HEK293 (cell line): ENCODE measurements around the gene SH2D4B.

ENCODE experiments used
- CTCF ChIA-PET: fragments of 350-600 bp; formaldehyde crosslinking; extraction: SDS; loops from one replicate; lab custom pipeline; 2021; ENCODE audit warnings: antibody characterized with exemption; lab: Yijun Ruan, JAX
- POLR2A ChIA-PET: fragments of 300-600 bp; formaldehyde crosslinking; extraction: SDS; loops from one replicate; lab custom pipeline; 2020; ENCODE audit warnings: antibody characterized with exemption, inconsistent platforms; lab: Yijun Ruan, JAX
- H3K27ac ChIP-seq: fragments of 200-500 bp; sonication (Bioruptor generic); 2 replicates; pipeline ENCODE4 v1.5.1; 2014; ENCODE audit warnings: low read depth, low read length, control low read depth, inconsistent platforms; ENCODE audit errors: extremely low read depth
- H3K36me3 ChIP-seq, 2 experiments: fragments of 200-500 bp in 1 of 2; sonication (Bioruptor generic) in 1 of 2; 1 replicate in 1 of 2; 2 replicates in 1 of 2; pipeline ENCODE4 v1.5.1; 2014 to 2017; ENCODE audit warnings: inconsistent platforms in 2 of 2, low read length in 2 of 2; ENCODE audit not compliant: control insufficient read depth in 2 of 2, insufficient read depth in 1 of 2
- H3K4me1 ChIP-seq: fragments of 200-500 bp; sonication (Bioruptor generic); 2 replicates; pipeline ENCODE4 v1.5.1; 2014; ENCODE audit warnings: mild to moderate bottlenecking, low read length, inconsistent platforms; ENCODE audit not compliant: control insufficient read depth, insufficient read depth
- H3K4me3 ChIP-seq: 2 replicates; pipeline ENCODE4 v1.5.1; 2011; ENCODE audit warnings: low read depth, mild to moderate bottlenecking, control low read depth, low read length, moderate library complexity
- H3K9me3 ChIP-seq: fragments of 200-500 bp; sonication (Bioruptor generic); 2 replicates; pipeline ENCODE4 v1.5.1; 2014; ENCODE audit warnings: low read depth, low read length, inconsistent platforms; ENCODE audit not compliant: control insufficient read depth, insufficient read depth
- BCL6B ChIP-seq: fragments of 450-650 bp; formaldehyde crosslinking; IDR thresholded peaks from 2 replicates; pipeline ENCODE4 v1.5.1; 2017; ENCODE audit warnings: missing biosample characterization, missing genetic modification characterization
- GLI2 ChIP-seq: fragments of 450-650 bp; formaldehyde crosslinking; IDR thresholded peaks from 2 replicates; pipeline ENCODE4; 2017; ENCODE audit warnings: missing biosample characterization, missing genetic modification characterization, low read depth, borderline replicate concordance
- ZBTB44 ChIP-seq: fragments of 450-650 bp; IDR thresholded peaks from 2 replicates; pipeline ENCODE4 v1.5.1; 2018; ENCODE audit warnings: missing biosample characterization, mild to moderate bottlenecking, missing genetic modification characterization
- ZBTB6 ChIP-seq: fragments of 450-650 bp; formaldehyde crosslinking; IDR thresholded peaks from 2 replicates; pipeline ENCODE4 v1.5.1; 2017; ENCODE audit warnings: missing biosample characterization, missing genetic modification characterization
- ZFHX2 ChIP-seq: fragments of 450-650 bp; formaldehyde crosslinking; conservative IDR thresholded peaks from 2 replicates; pipeline ENCODE4 v1.5.1; 2016; ENCODE audit warnings: missing biosample characterization, missing genetic modification characterization
- ZFP37 ChIP-seq: fragments of 450-650 bp; formaldehyde crosslinking; IDR thresholded peaks from 2 replicates; pipeline ENCODE4 v1.5.1; 2016; ENCODE audit warnings: missing biosample characterization, missing genetic modification characterization
- ZIC2 ChIP-seq: fragments of 450-650 bp; formaldehyde crosslinking; IDR thresholded peaks from 2 replicates; pipeline ENCODE4 v1.5.1; 2016; ENCODE audit warnings: missing biosample characterization, missing genetic modification characterization
- ZNF148 ChIP-seq: fragments of 450-650 bp; formaldehyde crosslinking; IDR thresholded peaks from 2 replicates; pipeline ENCODE4 v1.5.0; 2017; ENCODE audit warnings: missing biosample characterization, missing genetic modification characterization, borderline replicate concordance
- ZNF280C ChIP-seq: fragments of 450-650 bp; formaldehyde crosslinking; IDR thresholded peaks from 2 replicates; pipeline ENCODE4 v1.5.1; 2016; ENCODE audit warnings: missing biosample characterization, missing genetic modification characterization
- ZNF335 ChIP-seq: fragments of 450-650 bp; formaldehyde crosslinking; conservative IDR thresholded peaks from 2 replicates; pipeline ENCODE4 v1.5.1; 2016; ENCODE audit warnings: missing biosample characterization, missing genetic modification characterization
- ZNF341 ChIP-seq: fragments of 450-650 bp; formaldehyde crosslinking; IDR thresholded peaks from 2 replicates; pipeline ENCODE4; 2016; ENCODE audit warnings: low read depth, missing biosample characterization, missing genetic modification characterization
- ZNF488 ChIP-seq: fragments of 450-650 bp; formaldehyde crosslinking; IDR thresholded peaks from 2 replicates; pipeline ENCODE4 v1.5.1; 2016; ENCODE audit warnings: missing biosample characterization, missing genetic modification characterization
- ZNF521 ChIP-seq: fragments of 450-650 bp; formaldehyde crosslinking; IDR thresholded peaks from 2 replicates; pipeline ENCODE4 v1.5.1; 2017; ENCODE audit warnings: missing biosample characterization, mild to moderate bottlenecking, missing genetic modification characterization
- ZNF843 ChIP-seq: fragments of 450-650 bp; formaldehyde crosslinking; IDR thresholded peaks from 2 replicates; pipeline ENCODE4 v1.5.1; 2016; ENCODE audit warnings: missing biosample characterization, missing genetic modification characterization
- ZSCAN16 ChIP-seq: fragments of 450-650 bp; formaldehyde crosslinking; IDR thresholded peaks from 2 replicates; pipeline ENCODE4 v1.5.1; 2016; ENCODE audit warnings: missing biosample characterization, missing genetic modification characterization

Gene SH2D4B

GRCh38 chr10:80504158-80504811 lies 33.4 kb upstream of the SH2D4B start:
- H3K27ac ChIP-seq, result no peak overlapping the region
- H3K4me3 ChIP-seq, result no peak overlapping the region
- no peaks in the 10 kb centered on the region for H3K9me3 ChIP-seq
- no peak for TF ChIP-seq ZFHX2
- no peak for TF ChIP-seq BCL6B (tag by site-specific recombination)
- no peak for TF ChIP-seq ZSCAN16
- TF ChIP-seq ZNF280C (tag by site-specific recombination), result no peak
- no peak for TF ChIP-seq ZIC2
- no peak for TF ChIP-seq ZBTB6 (tag by site-specific recombination)
- no peak for TF ChIP-seq ZBTB44 (tag by site-specific recombination)
- no peak for TF ChIP-seq ZNF521 (tag by site-specific recombination)
- no peak for TF ChIP-seq ZFP37 (tag by site-specific recombination)
- no peak for TF ChIP-seq ZNF335 (tag by site-specific recombination)
- TF ChIP-seq ZNF843 (tag by site-specific recombination), result no peak
- no peak for TF ChIP-seq ZNF148
- TF ChIP-seq, all 188 proteins: peak for 0
- H3K36me3 ChIP-seq, result peaks cover 0 to 15% of the 10 kb centered on the region in 2 experiments; a peak in 1 of 3 replicates
- POLR2A ChIA-PET, result interaction anchor here (2.3 kb wide), 1 partner anchor 60 kb away, joined by 6 read pairs; no protein-coding TSS in a partner anchor
- CTCF ChIA-PET, result interaction anchor here (0.7 to 3.6 kb wide), 15 partner anchors 8 to 1830 kb away, joined by 3 to 75 read pairs (median 8); no protein-coding TSS in a partner anchor
- H3K4me1 ChIP-seq, result no peaks in the 10 kb centered on the region; the same call in 1 of the 2 replicates

- no peaks in the 10 kb centered on the region for H3K9me3 ChIP-seq
- no peaks in the 10 kb centered on the region for H3K4me1 ChIP-seq
- no peak overlapping the region for H3K4me3 ChIP-seq
- H3K36me3 ChIP-seq, result peaks cover 0 to 22% of the 10 kb centered on the region in 2 experiments; a peak in 1 of 3 replicates
- ChIA-PET POLR2A (interaction anchor here (0.7 to 2.3 kb wide), 2 partner anchors 51 to 60 kb away, joined by 3 to 6 read pairs; partner anchors contain the start of gene TSPAN14), CTCF (interaction anchor here (0.6 to 3.6 kb wide), 33 partner anchors 8 to 247 kb away, joined by 3 to 75 read pairs (median 8); no protein-coding TSS in a partner anchor)
- H3K27ac ChIP-seq, result no peak overlapping the region
- no peak for TF ChIP-seq BCL6B (tag by site-specific recombination)
- no peak for TF ChIP-seq GLI2
- no peak for TF ChIP-seq ZNF488 (tag by site-specific recombination)
- no peak for TF ChIP-seq ZNF341 (tag by site-specific recombination)
Measured at GRCh38 chr10:80504897-80505465, 32.7 kb upstream of the SH2D4B start.
